GM12801 (cell line): ENCODE measurements around the gene PGBD5.

Experiments
- TF ChIP-seq, protein P1 (sequence below): IDR thresholded peaks from one replicate; pipeline ENCODE4 v1.5.1; 2011; ENCODE audit warnings: control low read depth; ENCODE audit not compliant: insufficient read length; ENCODE audit errors: extremely low read depth

The PGBD5 gene, protein sequence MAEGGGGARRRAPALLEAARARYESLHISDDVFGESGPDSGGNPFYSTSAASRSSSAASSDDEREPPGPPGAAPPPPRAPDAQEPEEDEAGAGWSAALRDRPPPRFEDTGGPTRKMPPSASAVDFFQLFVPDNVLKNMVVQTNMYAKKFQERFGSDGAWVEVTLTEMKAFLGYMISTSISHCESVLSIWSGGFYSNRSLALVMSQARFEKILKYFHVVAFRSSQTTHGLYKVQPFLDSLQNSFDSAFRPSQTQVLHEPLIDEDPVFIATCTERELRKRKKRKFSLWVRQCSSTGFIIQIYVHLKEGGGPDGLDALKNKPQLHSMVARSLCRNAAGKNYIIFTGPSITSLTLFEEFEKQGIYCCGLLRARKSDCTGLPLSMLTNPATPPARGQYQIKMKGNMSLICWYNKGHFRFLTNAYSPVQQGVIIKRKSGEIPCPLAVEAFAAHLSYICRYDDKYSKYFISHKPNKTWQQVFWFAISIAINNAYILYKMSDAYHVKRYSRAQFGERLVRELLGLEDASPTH

DNA sequence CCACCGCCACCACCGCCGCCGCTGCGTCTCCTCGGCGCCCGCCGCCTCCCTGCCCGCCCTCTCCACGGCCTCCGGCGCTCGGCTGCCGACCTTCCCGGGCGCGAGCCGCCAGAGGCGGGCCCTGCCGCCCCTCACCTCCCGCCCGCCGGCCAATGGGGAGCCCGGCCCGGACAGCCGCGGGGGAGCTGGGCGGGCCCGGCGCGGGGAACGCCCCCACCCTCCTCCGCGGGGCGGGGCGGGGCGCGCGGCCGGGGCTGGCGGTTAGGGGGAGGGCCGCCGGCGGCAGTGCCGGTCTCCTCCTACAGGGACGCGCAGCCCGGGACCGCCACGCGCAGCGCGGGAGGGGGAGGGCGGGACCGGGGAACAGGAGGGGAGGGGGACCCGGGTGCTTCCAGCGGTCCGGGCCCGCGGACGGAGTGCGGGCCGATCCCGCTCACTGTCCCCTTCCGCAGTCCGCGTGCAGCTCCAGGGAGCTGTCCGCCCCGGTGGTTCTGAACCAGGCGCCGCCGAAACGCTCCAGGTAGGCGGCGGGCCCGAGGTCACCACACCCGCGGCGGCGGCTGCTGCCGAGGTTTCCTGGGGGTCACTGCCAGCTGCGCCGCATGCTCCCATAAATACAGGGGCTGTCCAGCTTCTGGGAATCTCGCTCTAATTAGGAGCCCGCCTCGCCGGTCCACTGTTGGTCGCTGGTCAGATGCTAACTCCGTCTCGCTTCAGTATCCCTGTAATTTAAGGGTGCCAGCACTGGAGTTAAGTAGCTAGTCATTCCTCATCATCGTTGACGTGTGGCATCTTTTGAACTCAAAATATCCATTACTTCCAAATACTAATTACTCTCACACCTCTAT is at the start of gene PGBD5:
Gene PGBD5 (minus strand): TSS at position 87 of the 848 bp plus-strand sequence. CDS start 404 bp downstream, outside the sequence.
- TF ChIP-seq, protein P1, sequence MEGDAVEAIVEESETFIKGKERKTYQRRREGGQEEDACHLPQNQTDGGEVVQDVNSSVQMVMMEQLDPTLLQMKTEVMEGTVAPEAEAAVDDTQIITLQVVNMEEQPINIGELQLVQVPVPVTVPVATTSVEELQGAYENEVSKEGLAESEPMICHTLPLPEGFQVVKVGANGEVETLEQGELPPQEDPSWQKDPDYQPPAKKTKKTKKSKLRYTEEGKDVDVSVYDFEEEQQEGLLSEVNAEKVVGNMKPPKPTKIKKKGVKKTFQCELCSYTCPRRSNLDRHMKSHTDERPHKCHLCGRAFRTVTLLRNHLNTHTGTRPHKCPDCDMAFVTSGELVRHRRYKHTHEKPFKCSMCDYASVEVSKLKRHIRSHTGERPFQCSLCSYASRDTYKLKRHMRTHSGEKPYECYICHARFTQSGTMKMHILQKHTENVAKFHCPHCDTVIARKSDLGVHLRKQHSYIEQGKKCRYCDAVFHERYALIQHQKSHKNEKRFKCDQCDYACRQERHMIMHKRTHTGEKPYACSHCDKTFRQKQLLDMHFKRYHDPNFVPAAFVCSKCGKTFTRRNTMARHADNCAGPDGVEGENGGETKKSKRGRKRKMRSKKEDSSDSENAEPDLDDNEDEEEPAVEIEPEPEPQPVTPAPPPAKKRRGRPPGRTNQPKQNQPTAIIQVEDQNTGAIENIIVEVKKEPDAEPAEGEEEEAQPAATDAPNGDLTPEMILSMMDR: no peak

DNA sequence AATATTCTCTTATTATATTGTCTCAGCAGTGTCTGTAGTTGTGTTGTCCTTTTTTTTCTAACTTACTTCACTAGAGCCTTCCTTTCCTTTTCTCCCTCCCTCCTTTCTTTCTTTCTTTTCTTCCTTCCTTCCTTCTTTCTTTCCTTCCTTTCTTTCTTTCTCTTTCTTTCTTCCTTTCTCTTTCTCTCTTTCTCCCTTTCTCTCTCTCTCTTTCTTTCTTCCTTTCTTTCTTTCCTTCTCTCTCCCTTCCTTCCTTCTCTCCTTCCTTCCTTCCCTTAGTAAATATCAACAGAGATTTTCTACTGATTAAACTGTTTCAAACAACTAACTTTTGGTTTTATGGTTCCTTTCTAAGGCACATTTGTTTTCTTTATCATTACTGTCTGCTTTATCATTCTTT is 43.1 kb upstream of the PGBD5 start:
- TF ChIP-seq, protein P1: no peak

DNA sequence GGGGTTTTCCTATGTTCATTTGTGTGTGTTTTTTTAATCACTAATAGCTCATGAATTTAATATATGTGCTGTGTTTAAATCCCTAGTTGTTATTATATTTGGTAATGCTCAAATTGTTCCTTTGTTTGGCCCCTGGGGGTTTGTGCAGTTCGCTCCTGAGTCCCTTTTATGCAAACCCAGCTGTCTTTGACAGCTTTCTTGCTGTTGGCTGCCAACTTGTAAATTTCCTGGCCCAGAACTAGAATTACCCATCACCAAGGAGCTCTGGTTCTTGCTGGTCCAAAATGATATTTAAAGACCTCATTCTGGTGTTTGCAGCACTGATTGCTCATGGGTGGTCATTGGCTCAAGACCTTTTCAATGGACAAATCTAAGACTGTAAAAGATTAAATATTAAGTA is 39.6 kb upstream of the PGBD5 start:
- TF ChIP-seq, protein P1: no peak

DNA sequence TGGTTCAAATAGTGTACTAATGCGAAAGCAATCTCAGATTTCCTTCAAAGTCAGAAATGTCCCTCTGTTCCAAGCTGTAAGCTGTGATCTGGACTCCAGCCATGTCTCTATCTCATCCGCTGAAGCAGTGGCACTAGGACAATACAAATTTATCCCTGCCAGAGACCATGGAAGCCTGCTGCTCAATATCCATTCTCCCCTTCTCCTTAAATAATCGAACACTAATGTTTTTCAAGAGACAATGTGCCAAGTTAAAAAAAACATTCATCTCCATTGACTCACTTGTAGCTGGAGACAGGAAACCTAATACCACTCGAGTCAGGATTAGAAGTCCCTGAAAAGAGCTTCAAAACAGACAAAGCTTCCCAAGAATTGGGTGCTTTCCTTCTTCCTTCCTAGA is 38.5 kb upstream of the PGBD5 start:
- TF ChIP-seq, protein P1: no peak

DNA sequence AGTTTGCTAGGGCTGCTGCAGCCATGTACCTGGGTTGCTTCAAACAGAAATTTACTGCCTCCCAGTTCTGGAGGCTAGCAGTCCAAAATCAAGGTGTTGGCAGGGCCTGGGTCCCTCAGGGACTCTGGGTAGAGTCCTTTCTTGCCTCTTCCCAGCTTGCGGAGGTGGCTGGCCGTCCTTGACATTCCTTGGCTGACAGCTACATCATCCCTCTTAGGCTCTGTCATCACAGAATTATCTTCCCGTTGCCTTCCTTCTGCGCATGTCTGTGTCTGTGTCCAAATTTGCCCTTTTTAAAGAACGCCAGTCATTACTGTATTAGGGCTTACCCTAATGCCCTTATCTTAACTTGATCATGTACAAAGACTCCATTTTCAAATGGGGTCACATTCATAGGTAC is 37.6 kb upstream of the PGBD5 start:
- TF ChIP-seq, protein P1: no peak

DNA sequence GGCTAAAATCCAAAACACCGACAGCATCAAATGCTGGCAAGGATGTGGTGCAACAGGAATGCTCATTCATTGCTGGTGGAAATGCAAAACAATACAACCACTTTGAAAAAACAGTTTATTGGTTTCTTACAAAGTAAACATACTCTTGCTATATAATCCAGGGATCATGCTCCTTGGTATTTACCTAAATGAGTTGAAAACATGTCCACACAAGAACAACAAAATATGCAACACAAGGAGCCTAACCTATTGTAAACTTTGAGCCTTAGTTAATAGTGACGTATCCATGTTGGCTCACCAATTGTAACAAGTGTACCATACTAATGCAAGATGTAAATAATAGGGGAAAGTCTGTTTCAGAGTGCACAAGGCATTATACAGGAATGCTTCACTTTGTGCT is 37.2 kb upstream of the PGBD5 start:
- TF ChIP-seq, protein P1: no peak

DNA sequence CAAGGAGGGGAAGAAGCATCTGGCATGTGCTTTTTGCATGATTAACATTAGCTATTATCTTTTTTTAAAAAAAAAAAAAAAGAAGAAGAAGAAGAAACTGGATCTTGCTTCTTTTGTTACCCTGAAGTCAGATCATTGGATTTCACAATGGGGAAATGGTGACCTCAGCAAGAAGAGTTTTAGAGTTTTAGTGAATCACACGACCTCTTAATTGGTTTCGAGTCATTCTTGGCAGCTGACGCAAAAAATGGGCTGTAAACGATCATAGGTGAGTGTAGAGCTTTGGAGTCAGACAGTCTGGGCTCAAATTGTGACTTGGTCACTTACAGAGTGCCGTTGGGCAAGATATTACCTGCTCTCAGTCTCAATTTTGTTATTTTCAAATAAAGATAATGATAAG is 33.3 kb upstream of the PGBD5 start:
- TF ChIP-seq, protein P1: no peak
